Measurements from ENCODE around the gene ZFAND4.
"Not testable (repeated sequence)": the region's sequence is repeated elsewhere in the genome, so short reads cannot be mapped to it uniquely, and the experiment has no call there.

The ZFAND4 gene

DNA sequence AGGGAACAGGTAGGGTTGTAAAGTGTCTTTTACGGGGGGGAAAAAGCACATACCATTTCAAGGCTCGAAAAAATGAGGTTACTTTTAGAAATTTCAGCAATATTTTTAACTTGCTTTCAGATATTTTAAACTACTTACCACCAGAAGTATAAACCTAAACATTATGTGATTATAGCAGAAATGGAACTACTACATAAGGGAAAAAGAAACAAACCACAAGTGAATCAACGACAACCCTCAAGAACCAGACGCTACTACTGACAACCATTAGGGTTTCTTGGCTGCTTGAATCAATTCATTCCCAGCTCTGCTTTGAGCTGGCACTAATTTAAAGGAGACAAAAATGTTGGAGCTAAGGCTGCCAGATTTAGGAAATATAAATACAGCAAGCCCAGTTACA, 80.1 kb downstream of the ZFAND4 start:
- DNase-seq (ENCODE audit: low read depth in 2 of 2, low spot score in 1 of 2): no peak

DNA sequence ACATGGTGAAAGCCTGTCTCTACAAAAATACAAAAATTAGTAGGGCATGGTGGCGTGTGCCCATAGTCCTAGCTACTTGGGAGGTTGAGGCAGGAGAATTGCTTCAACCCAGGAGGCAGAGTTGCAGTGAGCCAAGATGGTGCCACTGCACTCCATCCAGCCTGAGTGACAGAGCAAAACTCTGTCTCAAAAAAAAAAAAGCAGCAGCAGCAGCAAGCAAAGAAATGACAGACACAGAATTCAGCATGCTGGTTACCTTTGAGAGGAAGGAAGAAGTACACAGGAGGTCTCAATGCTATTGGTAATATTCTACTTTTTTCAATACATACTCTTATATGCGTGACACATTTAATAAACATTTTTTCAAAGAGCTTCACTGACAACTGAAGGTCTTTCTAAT, 81.3 kb downstream of the ZFAND4 start:
- no peak for DNase-seq (ENCODE audit: low read depth in 2 of 2, low spot score in 1 of 2)

DNA sequence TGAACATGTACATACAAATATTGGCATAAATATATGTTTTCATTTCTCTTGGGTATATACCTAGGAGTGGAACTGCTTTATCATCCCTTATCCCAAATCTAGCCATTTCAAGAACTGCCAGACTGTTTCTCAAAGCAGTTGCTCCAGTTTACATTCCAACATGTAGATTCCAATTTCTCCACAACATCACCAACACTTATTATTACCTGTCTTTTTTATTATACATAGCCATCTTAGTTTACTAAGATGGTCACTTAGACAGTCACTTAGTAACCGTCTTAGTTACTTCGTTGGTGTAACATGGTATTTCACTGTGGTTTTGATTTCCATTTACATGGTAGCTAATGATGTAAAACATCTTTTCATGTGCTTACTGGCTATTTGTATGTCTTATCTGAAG, 82.7 kb downstream of the ZFAND4 start:
- DNase-seq (ENCODE audit: low read depth in 2 of 2, low spot score in 1 of 2): no peak

DNA sequence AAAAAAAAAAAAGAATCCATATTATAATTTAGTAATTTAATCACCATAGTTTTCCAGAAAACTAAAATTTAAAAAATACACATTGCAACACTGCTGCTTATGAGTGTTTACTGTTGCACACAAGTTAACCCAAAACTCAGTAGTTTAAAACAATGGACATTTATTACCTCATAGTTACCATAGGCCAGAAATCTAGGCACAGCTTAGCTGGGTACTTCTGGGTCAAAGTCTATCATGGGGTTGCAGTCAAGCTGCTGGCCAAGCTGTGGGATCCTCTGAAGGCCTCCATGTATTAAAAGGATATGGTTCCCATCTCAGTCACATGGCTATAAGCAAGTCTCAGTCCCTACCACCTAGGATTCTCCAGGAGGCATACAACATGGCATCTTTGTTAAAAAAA, 83.6 kb downstream of the ZFAND4 start:
- no peak for DNase-seq (ENCODE audit: low read depth in 2 of 2, low spot score in 1 of 2)

DNA sequence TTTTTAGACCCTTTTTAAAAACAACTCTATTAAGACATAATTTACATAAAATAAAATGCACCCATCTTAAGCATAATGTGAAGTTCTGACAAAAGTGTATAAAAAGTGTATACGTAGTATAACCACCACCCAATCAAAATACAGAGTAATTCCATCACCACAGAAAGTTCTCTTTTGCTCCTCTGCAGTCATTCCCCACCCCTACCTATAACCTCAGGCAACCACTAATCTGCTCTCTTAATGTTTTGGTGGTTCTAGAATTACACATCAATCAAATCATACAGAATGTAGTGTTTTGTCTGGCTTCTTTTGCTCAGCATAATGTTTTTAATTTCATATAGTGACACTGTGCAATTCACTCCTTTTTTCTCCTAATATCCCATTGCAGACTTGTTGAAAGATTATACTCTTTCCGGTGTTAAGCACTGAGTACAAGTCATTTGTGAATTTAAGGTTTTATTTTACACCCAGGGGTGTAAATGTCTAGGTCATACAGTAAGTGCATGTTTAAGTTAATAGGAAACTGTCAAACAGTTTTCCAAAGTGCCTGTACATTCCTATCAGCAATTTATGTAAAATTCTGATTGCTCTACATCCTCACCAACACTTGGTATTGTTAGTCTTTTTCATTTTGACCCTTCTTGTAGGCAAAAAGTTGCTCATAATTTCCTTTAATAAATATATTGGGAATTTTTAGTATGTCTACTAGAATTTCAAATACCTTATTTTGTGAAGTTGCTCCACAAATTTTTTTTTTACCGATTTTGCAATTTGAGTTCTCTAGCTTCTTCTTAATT, 86.3 kb downstream of the ZFAND4 start:
- DNase-seq (ENCODE audit: low read depth in 2 of 2, low spot score in 1 of 2): no peak

DNA sequence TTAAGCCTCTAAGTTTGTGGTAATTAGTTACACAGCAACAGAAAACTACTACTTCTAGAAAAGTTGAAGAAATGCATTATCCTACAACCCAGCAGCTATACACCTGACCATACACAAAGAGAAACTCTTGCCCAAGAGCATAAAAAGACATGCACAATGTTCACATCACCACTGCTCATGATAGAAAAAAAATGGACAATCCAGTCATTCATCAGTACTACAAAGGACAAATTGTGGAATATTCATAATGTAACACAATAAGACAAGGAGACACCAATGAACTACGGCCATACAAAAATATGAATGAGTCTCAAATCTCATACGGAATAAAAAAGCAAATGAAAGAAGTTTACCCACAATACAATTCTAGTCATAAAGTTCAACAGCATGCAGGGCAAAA, 87.4 kb downstream of the ZFAND4 start:
- DNase-seq (ENCODE audit: low read depth in 2 of 2, low spot score in 1 of 2): no peak

DNA sequence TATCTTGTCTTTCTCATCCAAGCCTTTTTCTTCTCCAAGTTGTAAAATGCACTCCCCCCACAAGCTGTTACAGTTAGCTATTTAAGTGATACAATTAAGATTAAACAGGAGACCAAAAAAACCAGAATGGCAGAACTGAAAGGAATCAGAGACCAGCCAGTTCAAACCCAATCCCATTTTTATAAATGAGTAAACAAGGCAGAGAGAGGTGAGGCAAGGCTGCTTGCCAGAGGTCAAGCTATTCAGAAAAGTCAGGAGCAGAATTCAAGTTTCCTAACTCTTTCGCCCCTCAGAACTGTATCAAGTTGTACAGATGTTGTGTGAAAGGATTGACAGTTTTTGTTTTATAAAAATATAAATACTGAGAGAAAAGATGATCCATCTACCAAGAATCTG, 90.2 kb downstream of the ZFAND4 start:
- DNase-seq (ENCODE audit: low read depth in 2 of 2, low spot score in 1 of 2): no peak

DNA sequence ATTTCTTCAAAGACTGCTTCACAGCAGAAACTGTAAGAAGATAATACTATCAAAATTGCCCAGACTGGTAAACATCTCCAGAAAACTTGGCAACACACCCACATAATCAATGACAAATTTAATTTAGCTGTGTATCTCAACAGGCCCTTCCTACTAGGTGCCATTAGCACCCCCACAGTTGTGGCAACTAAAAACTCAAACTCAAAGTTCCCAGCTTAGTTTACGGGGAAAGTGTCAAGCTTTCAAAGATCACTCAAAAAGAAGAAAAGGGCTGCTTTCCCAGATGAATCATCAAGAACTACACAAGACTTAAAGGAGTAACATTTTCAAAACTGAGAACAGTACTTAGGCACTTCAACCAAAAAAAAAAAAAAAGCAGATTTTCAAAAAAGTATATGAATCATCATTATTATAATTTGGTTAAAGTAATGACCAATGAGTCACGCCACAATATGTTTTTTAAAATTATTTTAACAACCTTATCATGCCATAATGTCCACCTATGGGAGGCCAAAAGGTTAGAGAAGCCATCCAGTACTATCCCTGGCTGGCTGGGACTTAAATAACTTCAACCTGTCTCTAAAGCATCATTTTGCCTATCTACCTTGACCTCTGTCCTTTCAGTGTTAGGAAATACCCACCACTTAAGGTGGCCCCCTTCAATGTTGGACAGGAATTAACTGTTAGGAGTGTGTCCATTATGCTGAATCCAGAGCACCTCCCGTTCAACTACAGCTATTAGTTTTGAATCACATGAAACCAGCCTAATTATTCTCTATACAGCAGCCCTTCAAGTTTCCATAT, 90.8 kb downstream of the ZFAND4 start:
- no peak for DNase-seq (ENCODE audit: low read depth in 2 of 2, low spot score in 1 of 2)

DNA sequence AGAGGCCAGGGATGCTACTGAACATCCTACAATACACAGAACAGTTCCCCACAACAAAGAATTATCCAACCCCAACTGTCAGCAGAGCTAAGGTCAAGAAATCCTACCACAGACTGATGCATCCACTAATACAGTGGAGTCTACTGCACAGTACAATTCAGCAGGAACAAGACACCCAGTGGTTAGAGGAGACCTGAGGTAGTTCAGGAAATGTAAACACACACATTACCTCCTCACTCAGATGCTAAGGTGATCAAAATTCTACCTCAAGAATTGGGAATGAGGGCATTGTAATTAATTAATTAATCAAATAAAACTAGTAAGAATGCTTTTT, 91.4 kb downstream of the ZFAND4 start:
- DNase-seq (ENCODE audit: low read depth in 2 of 2, low spot score in 1 of 2): no peak

DNA sequence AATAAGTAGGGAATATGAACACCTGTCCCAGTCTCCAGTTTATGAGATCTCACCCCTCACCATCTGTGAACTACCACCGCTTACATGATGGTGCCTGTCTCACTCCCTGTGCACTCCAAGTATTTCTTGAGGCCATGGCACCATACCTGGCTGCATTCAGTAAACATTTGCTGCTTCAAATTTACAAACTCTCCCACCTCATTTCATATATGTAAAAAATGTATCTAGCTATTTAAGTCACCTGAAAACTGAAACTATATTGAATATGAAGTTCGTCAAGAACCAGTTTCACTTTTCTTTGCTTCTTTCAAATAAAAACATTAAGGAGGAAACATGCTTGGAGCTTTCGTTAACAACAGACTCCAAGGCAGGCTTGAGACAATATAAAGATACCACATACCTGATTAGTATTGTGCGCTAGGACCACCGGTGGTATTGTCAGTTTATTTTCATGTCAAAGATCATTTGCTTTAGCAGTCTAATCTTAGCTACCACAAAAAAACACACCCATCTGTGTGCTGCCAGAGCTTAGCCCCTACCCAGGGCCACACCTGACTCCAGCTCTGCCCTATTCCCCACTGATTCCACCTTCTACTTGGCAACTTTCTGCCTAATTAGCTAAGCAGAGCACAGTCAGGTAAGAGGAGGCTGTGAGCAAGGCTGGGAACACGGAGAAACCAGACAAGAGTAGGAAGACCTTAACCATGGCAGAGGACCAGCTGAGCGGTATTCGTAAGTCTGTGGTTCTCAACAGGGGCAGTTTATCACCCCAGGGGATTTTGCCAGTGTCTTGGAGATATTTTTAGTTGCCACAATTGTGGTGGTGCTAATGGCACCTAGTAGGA, 92.0 kb downstream of the ZFAND4 start:
- no peak for DNase-seq (ENCODE audit: low read depth in 2 of 2, low spot score in 1 of 2)

DNA sequence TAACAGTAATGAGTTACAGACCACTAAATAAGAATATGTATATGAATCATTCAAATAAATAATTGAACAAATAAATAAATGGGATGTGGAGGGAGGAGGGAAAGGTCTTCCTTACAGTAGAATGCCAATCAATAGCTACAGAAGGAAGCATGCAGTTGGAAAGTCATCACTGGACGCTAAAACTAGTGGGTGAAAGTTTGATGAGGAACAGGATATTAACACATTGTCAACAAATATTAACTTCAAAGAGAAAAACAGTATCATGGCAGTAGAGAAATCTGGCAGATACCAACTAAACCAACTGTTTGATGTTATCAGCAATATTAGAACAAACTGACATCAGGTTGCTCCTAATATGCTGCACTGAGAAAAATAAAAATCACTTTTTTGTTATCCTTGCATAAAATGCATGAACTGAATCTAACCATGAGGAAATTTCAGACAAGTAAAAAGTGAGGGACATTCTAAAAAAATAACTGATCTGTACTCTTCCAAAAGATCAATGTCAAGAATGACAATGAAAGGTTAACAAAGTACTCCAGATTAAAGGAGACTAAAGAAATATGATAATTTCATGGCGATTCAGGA, 94.1 kb downstream of the ZFAND4 start:
- no peak for DNase-seq (ENCODE audit: low read depth in 2 of 2, low spot score in 1 of 2)

DNA sequence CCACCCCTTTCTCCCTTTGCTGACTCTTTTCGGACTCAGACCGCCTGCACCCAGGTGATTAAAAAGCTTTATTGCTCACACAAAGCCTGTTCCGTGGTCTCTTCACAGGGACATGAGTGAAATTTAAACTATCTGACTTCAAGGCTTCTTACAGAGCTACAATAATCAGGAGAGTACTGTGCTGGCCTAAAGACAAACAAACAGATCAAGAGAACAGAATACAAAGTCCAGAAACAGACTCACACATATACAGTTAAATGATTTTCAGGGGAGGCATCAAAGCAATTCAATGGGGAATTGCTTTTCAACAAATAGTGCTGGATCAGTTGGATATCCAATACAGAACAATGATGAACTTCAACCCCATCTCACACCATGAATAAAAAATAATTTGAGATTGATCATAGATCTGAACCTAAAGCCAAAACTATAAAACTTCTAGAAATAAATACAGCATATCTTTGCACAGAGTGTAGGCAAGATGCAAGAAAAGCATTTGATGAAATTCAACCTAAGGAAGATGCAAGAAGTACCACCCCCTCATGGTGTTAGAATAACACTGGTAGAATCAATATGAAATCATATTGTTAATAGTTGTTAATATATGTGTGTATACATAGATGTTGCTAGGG, 96.5 kb downstream of the ZFAND4 start:
- DNase-seq (ENCODE audit: low read depth in 2 of 2, low spot score in 1 of 2): no peak

DNA sequence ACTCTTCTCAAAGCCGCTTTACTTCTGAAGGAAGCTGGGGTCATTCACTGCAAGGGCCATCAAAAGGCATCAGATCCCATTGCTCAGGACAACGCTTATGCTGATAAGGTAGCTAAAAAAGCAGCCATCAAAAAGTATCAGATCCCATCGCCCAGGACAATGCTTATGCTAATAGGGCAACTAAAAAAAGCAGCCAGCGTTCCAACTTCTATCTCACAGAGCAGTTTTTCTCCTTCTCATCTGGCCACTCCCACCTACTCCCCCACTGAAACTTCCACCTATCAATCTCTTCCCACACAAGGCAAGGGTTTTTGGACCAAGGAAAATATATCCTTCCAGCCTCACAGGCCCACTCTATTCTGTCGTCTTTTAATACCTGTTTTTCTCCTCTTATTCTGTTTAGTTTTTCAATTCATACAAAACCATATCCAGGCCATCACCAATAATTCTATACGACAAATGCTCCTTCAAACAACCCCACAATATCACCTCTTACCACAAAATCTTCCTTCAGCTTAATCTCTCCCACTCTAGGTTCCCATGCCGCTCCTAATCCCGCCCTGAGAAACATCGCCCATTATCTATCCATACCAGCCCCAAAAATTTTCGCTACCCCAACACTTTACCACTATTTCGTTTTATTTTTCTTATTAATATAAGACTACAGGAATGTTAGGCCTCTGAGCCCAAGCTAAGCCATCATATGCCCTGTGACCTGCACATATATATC, 97.4 kb downstream of the ZFAND4 start:
- DNase-seq (ENCODE audit: low read depth in 2 of 2, low spot score in 1 of 2): not testable (repeated sequence)

DNA sequence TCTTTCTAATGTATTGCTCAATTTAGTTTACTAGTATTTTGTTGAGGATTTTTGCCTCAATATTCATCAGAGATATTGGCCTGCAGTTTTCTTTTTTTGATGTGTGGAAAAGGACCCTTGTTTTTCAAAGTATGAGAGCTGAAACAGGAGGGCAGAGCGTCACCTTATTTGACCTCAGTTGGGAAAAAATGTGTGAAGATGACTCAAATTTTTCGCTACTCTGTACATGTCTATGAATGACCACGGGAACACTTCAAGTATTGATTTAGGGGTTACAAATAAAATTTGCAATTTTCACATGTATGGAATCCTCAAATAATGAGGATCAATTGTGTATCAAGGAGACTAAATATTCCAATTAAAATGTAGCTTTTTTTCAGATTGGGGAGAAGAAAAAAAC, 103.1 kb downstream of the ZFAND4 start:
- no peak for DNase-seq (ENCODE audit: low read depth in 2 of 2, low spot score in 1 of 2)

DNA sequence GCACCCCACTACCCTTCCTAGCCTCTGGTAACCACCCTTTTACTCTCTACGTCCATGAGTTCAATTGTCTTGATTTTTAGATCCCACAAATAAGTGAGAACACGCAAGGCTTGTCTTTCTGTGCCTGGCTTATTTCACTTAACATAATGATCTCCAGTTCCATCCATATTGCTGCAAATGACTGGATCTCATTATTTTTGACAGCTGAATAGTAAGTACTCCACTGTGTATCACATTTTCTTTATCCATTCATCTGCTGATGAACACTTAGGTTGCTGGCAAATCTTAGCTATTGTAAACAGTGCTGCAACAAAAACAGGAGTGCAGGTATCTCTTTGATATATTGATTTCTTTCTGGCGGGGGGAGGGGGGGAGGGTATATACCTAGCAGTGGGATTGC, 106.2 kb downstream of the ZFAND4 start:
- no peak for DNase-seq (ENCODE audit: low read depth in 2 of 2, low spot score in 1 of 2)

Measured in stimulated activated CD8-positive, alpha-beta memory T cell treated with anti-CD3 and anti-CD28 coated beads, Interleukin-4, amount 100 ng/mL, for 4 hours (primary cell).